ENCODE results near the gene SYCE3. TPM values are rescaled to one million over a fixed set of nuclear protein-coding genes. Genes with fewer than 3 reads are reported as not detected.
"Not testable (repeated sequence)": the region's sequence is repeated elsewhere in the genome, so short reads cannot be mapped to it uniquely, and the experiment has no call there.

Gene SYCE3
- polyA plus RNA-seq, 1 experiment = not detected

DNA sequence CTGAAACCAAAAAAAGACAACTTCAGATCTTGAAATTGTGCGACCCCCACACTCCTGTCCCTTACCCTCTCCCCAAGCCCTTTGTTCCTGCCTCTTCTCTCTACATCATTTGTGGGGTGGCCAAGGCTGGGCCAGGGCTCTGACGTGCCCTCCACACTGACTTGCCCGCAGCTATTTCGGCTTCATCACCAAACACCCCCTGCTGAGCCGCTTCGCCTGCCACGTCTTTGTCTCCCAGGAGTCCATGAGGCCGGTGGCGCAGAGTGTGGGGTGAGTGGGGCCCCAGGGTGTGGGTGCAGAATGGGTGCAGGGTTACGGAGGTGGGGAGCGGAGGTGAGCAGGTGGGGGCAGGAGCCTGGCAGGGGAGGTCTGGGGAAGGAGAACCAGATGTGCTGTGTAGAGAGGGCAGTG, 47.3 kb upstream of the SYCE3 start:
- Histone ChIP-seq H3K36me3 (ENCODE audit: control insufficient read depth, insufficient read depth, low read length) (no peaks in the 10 kb centered on the region), H3K27me3 (ENCODE audit: control insufficient read depth, insufficient read depth, low read length) (peaks cover 7% of the 10 kb centered on the region), H3K4me3 (ENCODE audit: low read depth, low read length) (no peak overlapping the region)
- DNase-seq (ENCODE audit: low read depth) = no peak
- CTCF ChIA-PET = interaction anchor here (0.7 kb wide), 1 partner anchor 11 kb away, joined by 3 read pairs; no protein-coding TSS in a partner anchor
- POLR2A ChIA-PET = no interaction called here
- TF ChIP-seq, protein P1, sequence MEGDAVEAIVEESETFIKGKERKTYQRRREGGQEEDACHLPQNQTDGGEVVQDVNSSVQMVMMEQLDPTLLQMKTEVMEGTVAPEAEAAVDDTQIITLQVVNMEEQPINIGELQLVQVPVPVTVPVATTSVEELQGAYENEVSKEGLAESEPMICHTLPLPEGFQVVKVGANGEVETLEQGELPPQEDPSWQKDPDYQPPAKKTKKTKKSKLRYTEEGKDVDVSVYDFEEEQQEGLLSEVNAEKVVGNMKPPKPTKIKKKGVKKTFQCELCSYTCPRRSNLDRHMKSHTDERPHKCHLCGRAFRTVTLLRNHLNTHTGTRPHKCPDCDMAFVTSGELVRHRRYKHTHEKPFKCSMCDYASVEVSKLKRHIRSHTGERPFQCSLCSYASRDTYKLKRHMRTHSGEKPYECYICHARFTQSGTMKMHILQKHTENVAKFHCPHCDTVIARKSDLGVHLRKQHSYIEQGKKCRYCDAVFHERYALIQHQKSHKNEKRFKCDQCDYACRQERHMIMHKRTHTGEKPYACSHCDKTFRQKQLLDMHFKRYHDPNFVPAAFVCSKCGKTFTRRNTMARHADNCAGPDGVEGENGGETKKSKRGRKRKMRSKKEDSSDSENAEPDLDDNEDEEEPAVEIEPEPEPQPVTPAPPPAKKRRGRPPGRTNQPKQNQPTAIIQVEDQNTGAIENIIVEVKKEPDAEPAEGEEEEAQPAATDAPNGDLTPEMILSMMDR (IDR thresholded peaks at IDR 0.05; ENCODE audit: insufficient read depth, low read depth, low read length) = no peak

DNA sequence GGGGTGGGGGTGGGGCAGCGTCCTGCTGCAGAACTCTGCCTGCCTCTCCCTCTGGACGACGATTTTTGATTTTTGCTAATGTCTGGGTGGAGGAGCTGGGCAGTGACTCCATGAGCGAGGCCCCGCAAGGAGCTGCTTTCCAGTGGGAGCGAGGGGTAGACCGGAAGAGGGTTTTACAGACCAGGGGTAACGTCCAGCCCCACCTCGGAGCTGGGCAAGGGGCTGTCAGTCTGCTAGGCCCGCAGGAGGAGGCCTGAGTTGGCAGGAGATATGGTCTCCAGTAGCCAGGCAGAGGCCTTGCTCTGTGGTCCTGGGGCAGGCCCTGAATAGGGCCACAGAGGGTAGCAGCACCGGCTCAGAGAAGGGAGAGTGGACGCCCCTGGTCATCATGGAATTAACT, 46.9 kb upstream of the SYCE3 start:
- ChIA-PET POLR2A (no interaction called here), CTCF (no interaction called here)
- no peak for DNase-seq (ENCODE audit: low read depth)
- H3K27me3 ChIP-seq (ENCODE audit: control insufficient read depth, insufficient read depth, low read length) = peaks cover 10% of the 10 kb centered on the region
- no peak overlapping the region for H3K4me3 ChIP-seq (ENCODE audit: low read depth, low read length)
- no peaks in the 10 kb centered on the region for H3K36me3 ChIP-seq (ENCODE audit: control insufficient read depth, insufficient read depth, low read length)
- TF ChIP-seq, protein P1 (IDR thresholded peaks at IDR 0.05; ENCODE audit: insufficient read depth, low read depth, low read length) = no peak

DNA sequence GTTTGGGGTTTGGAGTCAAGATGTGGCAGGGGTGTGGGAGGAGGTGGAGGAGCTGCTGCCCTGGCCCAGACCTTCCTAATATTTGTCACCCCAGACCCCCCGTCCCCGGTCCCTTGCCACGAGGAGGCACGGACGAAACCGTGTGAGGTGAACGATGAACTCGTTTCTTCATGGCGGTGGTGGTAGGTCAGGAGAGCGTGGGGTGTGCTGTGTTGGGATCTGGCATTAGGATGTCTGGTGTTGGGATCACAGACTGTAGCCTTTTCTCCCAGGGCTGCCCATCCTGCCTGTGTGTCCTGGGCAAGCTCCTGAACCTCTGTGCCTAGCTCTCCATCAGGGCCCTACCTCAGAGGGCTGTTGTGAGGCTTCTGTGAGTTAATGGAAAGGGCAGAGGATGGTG, 46.3 kb upstream of the SYCE3 start:
- POLR2A ChIA-PET = no interaction called here

DNA sequence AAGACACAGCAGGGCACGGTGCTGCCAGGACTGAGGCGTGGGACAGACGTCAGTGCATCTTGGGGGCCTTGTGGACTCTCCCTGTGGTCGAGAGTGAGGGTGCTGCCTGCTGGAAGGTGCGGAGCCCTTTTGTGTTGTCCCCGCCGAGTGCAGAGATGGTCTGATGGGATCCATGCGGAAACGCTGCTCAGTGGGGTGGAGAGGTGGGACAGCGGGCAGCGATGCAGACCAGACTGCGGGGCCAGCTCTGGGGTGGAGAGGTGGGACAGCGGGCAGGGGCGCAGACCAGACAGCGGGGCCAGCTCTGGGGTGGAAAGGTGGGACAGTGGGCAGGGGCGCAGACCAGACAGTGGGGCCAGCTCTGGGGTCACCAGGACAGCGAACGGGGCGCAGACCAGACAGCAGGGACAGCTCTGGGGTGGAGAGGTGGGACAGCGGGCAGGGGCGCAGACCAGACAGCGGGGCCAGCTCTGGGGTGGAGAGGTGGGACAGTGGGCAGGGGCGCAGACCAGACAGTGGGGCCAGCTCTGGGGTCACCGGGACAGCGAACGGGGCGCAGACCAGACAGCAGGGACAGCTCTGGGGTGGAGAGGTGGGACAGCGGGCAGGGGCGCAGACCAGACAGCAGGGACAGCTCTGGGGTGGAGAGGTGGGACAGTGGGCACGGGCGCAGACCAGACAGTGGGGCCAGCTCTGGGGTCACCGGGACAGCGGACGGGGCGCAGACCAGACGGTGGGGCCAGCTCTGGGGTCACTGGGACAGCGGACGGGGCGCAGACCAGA, 45.5 kb upstream of the SYCE3 start:
- DNase-seq (ENCODE audit: low read depth); H3K36me3 ChIP-seq (ENCODE audit: control insufficient read depth, insufficient read depth, low read length); POLR2A ChIA-PET; H3K4me3 ChIP-seq (ENCODE audit: low read depth, low read length): not testable (repeated sequence)
- CTCF ChIA-PET = interaction anchor here (0.8 kb wide), 1 partner anchor 13 kb away, joined by 3 read pairs; no protein-coding TSS in a partner anchor
- H3K27me3 ChIP-seq (ENCODE audit: control insufficient read depth, insufficient read depth, low read length) = peaks cover 17% of the 10 kb centered on the region

More for the DNA sequence above, 46.3 kb upstream of the SYCE3 start:
- TF ChIP-seq, protein P1 (IDR thresholded peaks at IDR 0.05; ENCODE audit: insufficient read depth, low read depth, low read length) = no peak
- CTCF ChIA-PET = interaction anchor here (0.6 kb wide), 1 partner anchor 10 kb away, joined by 3 read pairs; no protein-coding TSS in a partner anchor
- Histone ChIP-seq H3K27me3 (ENCODE audit: control insufficient read depth, insufficient read depth, low read length) (peaks cover 11% of the 10 kb centered on the region), H3K4me3 (ENCODE audit: low read depth, low read length) (no peak overlapping the region), H3K36me3 (ENCODE audit: control insufficient read depth, insufficient read depth, low read length) (no peaks in the 10 kb centered on the region)
- DNase-seq (ENCODE audit: low read depth) = no peak

DNA sequence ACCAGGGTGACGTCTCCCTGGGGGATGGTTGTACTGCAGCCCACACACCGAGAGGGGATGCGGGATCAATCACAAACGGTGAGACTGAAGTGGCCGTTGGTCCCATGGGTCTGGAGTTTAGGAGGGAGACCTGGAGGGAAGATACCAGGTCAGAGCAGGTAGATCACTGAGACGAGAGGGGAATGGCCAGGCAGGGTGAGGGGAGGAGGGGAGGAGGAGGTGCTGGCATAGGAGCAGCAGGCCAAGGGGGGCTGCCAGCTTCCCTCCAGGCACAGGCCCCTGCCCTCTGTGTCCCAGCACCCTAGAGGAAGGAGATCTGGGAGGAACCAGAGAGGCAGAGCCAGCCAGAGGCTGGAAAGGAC, 44.9 kb upstream of the SYCE3 start:
- H3K4me3 ChIP-seq (ENCODE audit: low read depth, low read length) = no peak overlapping the region
- H3K27me3 ChIP-seq (ENCODE audit: control insufficient read depth, insufficient read depth, low read length) = peaks cover 20% of the 10 kb centered on the region
- no peaks in the 10 kb centered on the region for H3K36me3 ChIP-seq (ENCODE audit: control insufficient read depth, insufficient read depth, low read length)
- ChIA-PET CTCF (interaction anchor here (0.8 kb wide), 1 partner anchor 13 kb away, joined by 3 read pairs; no protein-coding TSS in a partner anchor), POLR2A (no interaction called here)
- no peak for DNase-seq (ENCODE audit: low read depth)
- TF ChIP-seq, protein P1 (IDR thresholded peaks at IDR 0.05; ENCODE audit: insufficient read depth, low read depth, low read length) = no peak

Measured in BJ (cell line).